ACC112 (cell line): Measurements from ENCODE around the gene CCDC93.

ENCODE experiments used
- H2AFZ ChIP-seq: fragments of 200-600 bp; sonication (generic); one replicate; pipeline ENCODE4 v1.6.0; 2017; ENCODE audit warnings: antibody characterized with exemption, low read length; ENCODE audit not compliant: unreplicated experiment
- H3K27ac ChIP-seq: fragments of 200-600 bp; sonication (generic); 2 replicates; pipeline ENCODE4 v1.5.1; 2014; ENCODE audit warnings: low read depth, mild to moderate bottlenecking, antibody characterized with exemption, low read length, moderate library complexity
- H3K27me3 ChIP-seq: fragments of 200-600 bp; sonication (generic); 2 replicates; pipeline ENCODE4 v1.6.1; 2014; ENCODE audit warnings: mild to moderate bottlenecking, antibody characterized with exemption, low read length, moderate library complexity, mixed read lengths; ENCODE audit not compliant: insufficient read depth
- H3K36me3 ChIP-seq: fragments of 200-600 bp; sonication (generic); 2 replicates; pipeline ENCODE4 v1.6.1; 2016; ENCODE audit warnings: mild to moderate bottlenecking, antibody characterized with exemption, low read length, moderate library complexity, mixed read lengths; ENCODE audit not compliant: insufficient read depth
- H3K4me1 ChIP-seq: fragments of 200-600 bp; sonication (generic); one replicate; pipeline ENCODE4 v1.6.1; 2016; ENCODE audit warnings: low read length, mixed read lengths; ENCODE audit not compliant: insufficient read depth, unreplicated experiment, control insufficient read depth
- H3K4me3 ChIP-seq: fragments of 200-600 bp; sonication (generic); 2 replicates; pipeline ENCODE4 v1.5.1; 2014; ENCODE audit warnings: mild to moderate bottlenecking, low read depth, low read length
- H3K79me2 ChIP-seq: fragments of 200-600 bp; sonication (generic); one replicate; pipeline ENCODE4 v1.6.0; 2016; ENCODE audit warnings: low read length; ENCODE audit not compliant: control insufficient read depth, unreplicated experiment, insufficient read depth

The CCDC93 gene

DNA sequence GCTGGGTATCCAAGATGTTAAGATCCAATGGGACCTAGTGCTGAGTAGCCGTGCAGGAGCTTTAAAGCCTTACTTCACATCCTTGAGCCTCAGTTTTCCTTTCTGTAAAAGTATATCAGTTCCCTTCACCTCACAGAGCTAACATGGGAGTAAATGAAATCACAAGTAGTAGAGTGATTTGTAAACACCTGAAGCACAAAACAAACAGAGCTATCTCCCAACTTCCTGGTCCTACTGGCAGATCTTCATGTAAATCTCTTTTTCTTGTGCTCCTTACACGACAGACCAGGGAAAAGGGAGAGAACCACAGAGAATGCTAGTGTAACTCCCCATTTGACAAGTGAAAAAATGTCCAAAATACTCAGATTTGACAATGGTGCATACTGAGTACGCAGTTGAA, 17.3 kb downstream of the CCDC93 start:
- no peak overlapping the region for H2AFZ ChIP-seq
- H3K4me3 ChIP-seq, result no peak overlapping the region
- no peak overlapping the region for H3K27ac ChIP-seq
- H3K36me3 ChIP-seq, result peaks cover 32% of the 10 kb centered on the region
- peaks cover 6% of the 10 kb centered on the region for H3K79me2 ChIP-seq
- no peaks in the 10 kb centered on the region for H3K4me1 ChIP-seq
- H3K27me3 ChIP-seq, result no peaks in the 10 kb centered on the region

DNA sequence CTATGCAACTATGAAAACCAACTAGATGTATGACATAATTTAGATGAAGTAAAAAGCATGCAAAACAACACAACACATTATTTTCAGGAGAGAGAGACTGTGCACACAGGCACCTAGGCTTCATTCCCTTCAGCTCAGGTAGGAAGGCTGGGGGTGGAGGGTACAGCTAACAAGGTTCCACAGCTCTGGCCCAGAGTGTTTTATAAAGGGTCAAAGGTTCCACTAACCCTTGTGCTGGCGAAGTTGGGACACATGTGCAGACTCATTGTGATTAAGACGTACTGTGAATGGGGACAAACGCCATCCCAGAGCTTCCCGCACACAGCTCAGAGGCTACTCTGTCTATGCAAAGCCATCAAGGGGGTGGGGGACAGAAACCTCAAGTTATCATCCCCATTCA, 19.1 kb downstream of the CCDC93 start:
- H3K36me3 ChIP-seq, result peaks cover 23% of the 10 kb centered on the region

GRCh38 chr2:117989854-117990438, 23.9 kb downstream of the CCDC93 start:
- Histone ChIP-seq H3K79me2 (no peaks in the 10 kb centered on the region), H3K27me3 (no peaks in the 10 kb centered on the region), H3K27ac (no peak overlapping the region), H3K36me3 (peaks cover 24% of the 10 kb centered on the region), H2AFZ (no peak overlapping the region), H3K4me1 (no peaks in the 10 kb centered on the region), H3K4me3 (no peak overlapping the region)

More for the DNA sequence above, 19.1 kb downstream of the CCDC93 start:
- H2AFZ ChIP-seq, result no peak overlapping the region
- no peaks in the 10 kb centered on the region for H3K27me3 ChIP-seq
- H3K27ac ChIP-seq, result no peak overlapping the region
- no peak overlapping the region for H3K4me3 ChIP-seq
- no peaks in the 10 kb centered on the region for H3K79me2 ChIP-seq
- no peaks in the 10 kb centered on the region for H3K4me1 ChIP-seq

- H2AFZ ChIP-seq, result no peak overlapping the region
- H3K36me3 ChIP-seq, result peaks cover 13% of the 10 kb centered on the region; the same call in 1 of the 2 replicates
- no peak overlapping the region for H3K27ac ChIP-seq
- H3K4me3 ChIP-seq, result no peak overlapping the region
- H3K27me3 ChIP-seq, result no peaks in the 10 kb centered on the region
- H3K79me2 ChIP-seq, result no peaks in the 10 kb centered on the region
- peaks cover 3% of the 10 kb centered on the region for H3K4me1 ChIP-seq
Measured at GRCh38 chr2:117987121-117987520, 26.7 kb downstream of the CCDC93 start.

GRCh38 chr2:117985092-117985491, 28.8 kb downstream of the CCDC93 start:
- H3K27me3 ChIP-seq, result no peaks in the 10 kb centered on the region
- H3K27ac ChIP-seq, result no peak overlapping the region
- H2AFZ ChIP-seq, result no peak overlapping the region
- peaks cover 18% of the 10 kb centered on the region for H3K4me1 ChIP-seq
- no peak overlapping the region for H3K4me3 ChIP-seq
- H3K36me3 ChIP-seq, result peaks cover 12% of the 10 kb centered on the region; the same call in 1 of the 2 replicates
- H3K79me2 ChIP-seq, result no peaks in the 10 kb centered on the region

- Histone ChIP-seq H3K4me3 (no peak overlapping the region), H3K27me3 (no peaks in the 10 kb centered on the region), H3K79me2 (peaks cover 4% of the 10 kb centered on the region), H3K36me3 (peaks cover 6% of the 10 kb centered on the region; the same call in 1 of the 2 replicates), H3K27ac (no peak overlapping the region), H3K4me1 (peaks cover 27% of the 10 kb centered on the region), H2AFZ (no peak overlapping the region)
Measured at GRCh38 chr2:117984208-117984607, 29.7 kb downstream of the CCDC93 start.

- no peaks in the 10 kb centered on the region; the same call in 1 of the 2 replicates for H3K36me3 ChIP-seq
- H3K27ac ChIP-seq, result peak overlapping the region; percentile 17; the same call in 1 of the 2 replicates
- no peak overlapping the region for H2AFZ ChIP-seq
- no peaks in the 10 kb centered on the region for H3K27me3 ChIP-seq
- peaks cover 8% of the 10 kb centered on the region for H3K79me2 ChIP-seq
- no peak overlapping the region for H3K4me3 ChIP-seq
- H3K4me1 ChIP-seq, result peaks cover 31% of the 10 kb centered on the region
Measured at GRCh38 chr2:117983040-117983439, 30.8 kb downstream of the CCDC93 start.

GRCh38 chr2:117982376-117983033, 31.4 kb downstream of the CCDC93 start:
- Histone ChIP-seq H3K4me1 (peaks cover 31% of the 10 kb centered on the region), H3K79me2 (peaks cover 8% of the 10 kb centered on the region), H3K27ac (peak overlapping the region; percentile 99; the same call in 1 of the 2 replicates), H2AFZ (no peak overlapping the region), H3K36me3 (no peaks in the 10 kb centered on the region; the same call in none of the 2 replicates), H3K27me3 (no peaks in the 10 kb centered on the region), H3K4me3 (no peak overlapping the region)

GRCh38 chr2:117981810-117982209, 32.1 kb downstream of the CCDC93 start:
- H3K4me1 ChIP-seq, result peaks cover 31% of the 10 kb centered on the region
- no peaks in the 10 kb centered on the region; the same call in 1 of the 2 replicates for H3K36me3 ChIP-seq
- H3K27ac ChIP-seq, result peak overlapping the region; percentile 99
- no peaks in the 10 kb centered on the region for H3K27me3 ChIP-seq
- peaks cover 8% of the 10 kb centered on the region for H3K79me2 ChIP-seq
- H3K4me3 ChIP-seq, result no peak overlapping the region
- no peak overlapping the region for H2AFZ ChIP-seq

DNA sequence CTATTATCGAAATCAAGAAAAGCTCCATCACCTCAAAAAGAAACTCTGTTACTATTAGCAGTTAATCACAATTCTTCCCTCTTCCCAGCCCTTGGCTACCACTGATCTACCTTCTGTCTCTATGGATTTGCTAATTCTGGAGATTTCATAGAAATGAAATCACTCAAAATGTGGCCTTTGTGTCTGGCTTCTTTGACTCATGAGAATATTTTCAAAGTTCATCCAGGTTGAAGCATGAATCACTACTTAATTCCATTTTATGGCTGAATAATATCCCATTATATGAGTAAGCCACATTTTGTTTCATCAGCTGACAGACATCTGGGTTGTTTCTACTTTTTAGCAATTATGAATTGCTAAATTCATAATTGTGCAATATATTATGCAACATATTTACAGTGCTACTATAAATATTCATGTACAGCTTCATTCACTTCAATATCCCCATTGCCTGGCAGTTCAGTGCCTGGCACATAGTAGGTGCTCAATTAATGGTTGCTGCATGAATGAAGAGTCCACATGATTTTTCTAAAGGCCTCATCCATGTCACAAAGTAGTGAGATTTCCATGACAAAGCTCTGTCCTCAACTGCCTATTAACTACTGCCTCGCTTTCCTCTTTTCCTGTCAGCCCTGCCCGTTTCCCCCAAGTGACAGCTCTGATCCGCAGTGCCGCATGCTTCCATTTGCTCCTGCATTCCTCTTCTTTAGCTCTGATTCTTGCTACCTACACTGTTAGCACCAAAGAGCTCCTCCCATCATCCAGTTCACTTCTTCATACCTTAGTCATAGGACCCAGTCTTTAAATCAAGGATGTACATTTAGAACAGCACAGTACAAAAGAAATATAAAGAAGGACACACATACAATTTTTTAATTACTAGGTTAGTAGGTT, 32.8 kb downstream of the CCDC93 start:
- Histone ChIP-seq H3K4me3 (peak overlapping the region; percentile 28; the same call in 1 of the 2 replicates), H2AFZ (no peak overlapping the region), H3K79me2 (peaks cover 8% of the 10 kb centered on the region), H3K27me3 (no peaks in the 10 kb centered on the region), H3K27ac (peak overlapping the region; percentile 99), H3K4me1 (peaks cover 31% of the 10 kb centered on the region), H3K36me3 (no peaks in the 10 kb centered on the region; the same call in 1 of the 2 replicates)
